CD4-positive, alpha-beta T cell treated with Interleukin-6 for 4 hours (primary cell): ENCODE results near the gene TMEM229A.
"Not testable (repeated sequence)": the region's sequence is repeated elsewhere in the genome, so short reads cannot be mapped to it uniquely, and the experiment has no call there.

Source experiments
- DNase-seq: peaks from one replicate; pipeline ENCODE4 v3.0.0-alpha.2; 2020; ENCODE audit warnings: mixed read lengths

The TMEM229A gene

DNA sequence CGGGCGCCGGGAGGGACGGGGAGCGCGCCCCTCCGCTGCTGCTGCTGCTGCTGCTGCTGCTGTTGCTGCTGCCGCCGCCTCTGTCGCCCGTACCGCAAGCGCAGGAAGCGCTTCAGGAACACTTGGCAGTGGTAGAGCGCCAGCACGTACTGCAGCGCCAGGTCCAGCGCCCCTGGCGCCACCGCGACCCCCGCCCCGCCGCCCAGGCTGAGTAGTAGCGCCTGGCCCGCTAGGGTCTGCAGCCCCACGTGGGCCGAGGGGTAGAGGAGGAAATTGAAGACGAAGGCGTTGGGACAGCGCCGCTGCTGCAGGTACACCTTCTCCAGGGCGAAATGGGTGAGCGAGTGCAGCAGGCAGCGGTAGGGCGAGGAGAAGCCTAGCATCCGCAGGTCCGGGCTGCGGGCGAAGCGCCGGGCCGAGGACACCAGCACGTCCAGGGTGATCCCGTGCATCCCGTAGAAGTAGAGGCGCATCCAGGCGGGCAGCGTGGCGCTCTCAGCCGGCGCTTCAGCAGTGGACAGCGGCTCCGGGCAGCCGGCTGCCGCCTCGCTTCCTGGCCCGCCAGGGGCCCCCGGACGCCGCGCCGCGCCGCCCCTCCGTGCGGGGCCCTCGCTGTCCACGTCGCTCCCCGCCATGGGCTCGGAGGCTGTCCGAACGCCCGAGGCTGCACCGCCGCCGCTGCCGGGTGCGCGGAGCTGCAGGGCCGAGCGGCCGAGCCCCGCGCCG is at the start of gene TMEM229A:
Gene TMEM229A, minus strand, starts transcription at position 699 of the 726 bp plus-strand sequence. Its CDS starts 64 bp downstream, at position 635.
- no peak for DNase-seq

DNA sequence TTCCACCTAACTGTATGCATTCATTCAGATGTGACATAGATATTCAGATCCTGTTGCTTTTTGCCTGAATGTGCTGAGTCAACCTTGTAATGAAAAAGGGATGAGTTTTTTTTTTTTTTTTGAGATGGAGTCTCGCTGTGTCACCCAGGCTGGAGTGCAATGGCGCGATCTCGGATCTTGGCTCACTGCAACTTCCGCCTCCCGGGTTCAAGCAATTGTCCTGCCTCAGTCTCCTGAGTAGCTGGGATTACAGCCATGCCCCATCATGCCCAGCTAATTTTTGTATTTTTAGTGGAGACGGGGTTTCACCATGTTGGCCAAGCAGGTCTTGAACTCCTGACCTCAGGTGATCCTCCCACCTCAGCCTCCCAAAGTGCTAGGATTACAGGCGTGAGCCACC is 49.4 kb upstream of the TMEM229A start:
- not testable (repeated sequence) for DNase-seq

DNA sequence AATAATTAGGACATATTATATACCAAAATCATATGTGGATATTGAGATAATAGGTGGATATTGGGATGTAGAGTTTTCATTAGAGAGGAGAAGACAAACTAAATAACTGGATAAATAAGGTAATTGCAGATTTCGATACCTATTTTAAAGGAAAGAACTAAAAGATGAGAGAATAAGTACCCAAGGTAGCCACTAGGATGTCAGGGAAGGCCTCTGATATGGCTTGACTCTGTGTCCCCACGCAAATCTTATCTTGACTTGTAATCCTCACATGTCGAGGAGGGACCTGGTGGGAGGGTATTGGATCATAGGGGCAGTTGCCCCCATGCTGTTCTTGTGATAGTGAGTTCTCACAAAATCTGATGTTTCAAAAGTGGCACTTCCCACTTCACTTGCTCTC is 44.7 kb upstream of the TMEM229A start:
- no peak for DNase-seq

DNA sequence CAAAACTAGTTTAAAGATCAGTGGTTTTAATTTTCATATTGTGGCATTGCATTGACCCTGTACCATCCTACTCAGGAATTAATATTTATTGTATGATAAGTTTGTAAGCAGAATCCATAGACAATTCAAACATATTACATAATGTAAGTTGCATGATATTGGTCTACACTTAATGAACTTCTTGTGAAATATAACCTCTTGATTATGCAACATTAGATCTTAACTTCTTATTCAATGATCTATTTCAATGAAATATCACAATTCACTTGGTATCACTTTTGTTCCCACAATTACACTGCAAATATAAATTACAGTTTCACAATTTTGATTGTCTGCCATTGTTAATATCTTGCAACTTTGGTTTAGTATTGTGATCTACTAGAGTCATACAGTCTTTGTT is 44.0 kb upstream of the TMEM229A start:
- DNase-seq, result no peak

DNA sequence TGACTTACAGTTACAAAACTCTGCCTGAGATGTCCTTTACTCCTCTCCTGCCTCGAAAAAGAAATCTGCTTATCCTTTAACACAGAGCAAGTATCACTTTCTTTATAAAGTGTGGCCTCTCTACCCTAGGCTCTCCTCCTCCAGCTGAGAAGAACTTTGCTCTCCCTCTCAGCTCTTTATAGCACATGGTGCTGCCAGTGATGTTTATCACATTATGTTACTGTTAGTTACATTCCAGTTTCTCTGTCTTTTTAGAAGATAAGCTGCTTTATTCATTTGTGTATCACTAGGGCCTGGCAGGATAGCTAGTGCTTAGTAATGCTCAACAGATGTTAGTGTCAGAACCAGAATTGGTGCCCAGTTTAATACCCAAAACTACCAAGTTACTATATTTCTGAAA is 41.1 kb upstream of the TMEM229A start:
- no peak for DNase-seq

DNA sequence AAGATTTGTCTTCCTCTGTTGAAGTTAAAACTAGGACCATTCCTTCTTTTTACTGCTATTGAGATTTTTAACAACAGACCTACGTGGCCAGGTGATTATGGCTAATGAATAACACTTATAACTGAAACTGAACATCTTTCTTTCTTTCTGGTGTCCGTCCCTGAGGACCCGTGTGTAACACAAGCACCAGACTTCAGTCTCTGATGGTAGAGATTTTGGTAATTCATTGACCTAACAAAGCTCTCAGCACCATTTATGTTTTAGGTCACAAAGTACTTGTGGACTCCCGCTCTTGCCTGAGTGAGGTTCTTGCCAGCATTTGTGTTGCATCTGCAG is 40.4 kb upstream of the TMEM229A start:
- DNase-seq, result no peak

DNA sequence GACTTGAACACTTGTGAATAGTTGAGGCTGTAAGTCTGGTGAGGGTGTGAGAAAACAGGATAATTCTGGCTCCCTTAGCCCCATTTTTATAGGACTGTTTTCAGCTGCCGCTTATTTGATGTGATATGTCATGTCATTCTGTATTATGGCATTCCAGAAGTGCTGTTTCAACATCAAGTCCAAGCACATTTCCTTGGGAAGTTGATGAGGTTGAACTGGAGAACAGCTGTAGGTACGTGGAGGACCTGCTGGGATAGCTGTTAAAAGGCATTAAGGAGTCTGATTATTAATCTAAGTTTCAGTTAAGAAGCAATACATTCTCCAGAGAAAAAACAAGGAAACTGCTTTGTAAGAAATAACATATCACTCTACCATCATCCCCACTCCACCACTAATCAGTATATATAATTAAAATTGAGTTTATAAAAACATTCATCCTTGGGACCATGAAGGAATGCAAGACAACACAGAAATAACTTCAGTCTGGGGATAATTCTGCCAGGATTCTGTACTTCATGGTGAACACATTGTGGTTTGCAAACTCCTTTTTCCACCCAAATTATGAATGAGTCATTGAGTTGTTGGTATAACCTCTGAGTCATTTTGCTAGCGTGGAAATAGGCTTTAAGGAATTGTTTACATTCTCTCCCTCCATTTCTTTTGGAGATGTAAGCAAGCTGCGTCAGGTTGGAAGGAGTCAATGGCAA is 39.9 kb upstream of the TMEM229A start:
- no peak for DNase-seq

DNA sequence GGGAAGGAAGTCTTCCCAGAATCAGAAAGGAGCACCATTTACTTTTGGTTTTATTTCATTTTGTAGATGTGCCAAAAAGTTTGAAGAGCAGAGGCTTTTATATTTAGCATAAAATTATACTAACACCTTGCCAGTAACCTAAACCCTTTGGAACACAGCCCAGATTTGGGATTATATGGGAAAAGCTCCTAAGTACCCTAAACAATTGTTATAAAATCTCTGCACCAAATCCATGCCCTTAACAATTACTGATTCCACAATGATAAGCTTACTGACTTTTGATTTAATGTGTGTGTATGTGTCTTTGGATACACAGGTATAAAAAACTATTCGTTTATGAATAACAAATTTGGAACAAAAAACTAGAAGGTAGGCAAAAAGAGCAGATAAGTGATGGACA is 39.0 kb upstream of the TMEM229A start:
- DNase-seq, result no peak

DNA sequence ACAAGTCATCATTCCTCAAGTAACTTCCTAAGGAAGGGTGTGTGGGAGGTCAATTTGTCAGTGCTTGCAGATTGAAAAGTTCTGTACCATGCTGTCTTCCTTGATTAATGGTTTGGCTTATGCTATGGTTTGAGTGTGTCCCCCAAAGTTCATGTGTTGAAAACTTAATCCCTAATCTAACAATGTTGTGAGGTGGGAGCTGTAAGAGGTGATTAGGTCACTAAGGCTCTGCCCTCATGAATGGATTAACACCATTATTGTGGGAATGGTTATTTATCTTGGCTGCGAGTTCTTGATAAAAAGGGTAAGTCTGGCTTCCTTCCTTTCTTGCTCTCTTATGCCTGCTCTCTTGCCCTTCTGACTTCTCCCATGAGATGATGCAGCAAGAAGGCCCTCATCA is 29.3 kb upstream of the TMEM229A start:
- no peak for DNase-seq

DNA sequence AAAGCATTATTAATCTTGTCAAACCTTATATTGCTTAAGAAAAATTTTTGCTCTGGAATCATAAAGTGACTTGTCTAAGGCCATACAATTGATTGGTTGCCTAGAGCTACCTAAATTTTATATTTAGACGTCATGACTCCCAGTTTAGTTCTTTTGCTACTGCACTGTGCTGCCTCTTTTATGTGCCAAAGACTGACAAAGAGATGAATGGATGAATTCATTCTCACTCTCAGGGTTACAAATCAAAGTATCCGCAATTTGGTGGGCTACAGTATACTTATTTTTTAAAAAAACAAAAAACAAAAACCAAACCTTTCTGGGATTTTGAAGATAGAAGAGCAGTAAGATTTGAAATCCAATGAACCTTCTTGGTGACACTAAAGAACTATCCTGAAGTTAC is 27.7 kb upstream of the TMEM229A start:
- no peak for DNase-seq

DNA sequence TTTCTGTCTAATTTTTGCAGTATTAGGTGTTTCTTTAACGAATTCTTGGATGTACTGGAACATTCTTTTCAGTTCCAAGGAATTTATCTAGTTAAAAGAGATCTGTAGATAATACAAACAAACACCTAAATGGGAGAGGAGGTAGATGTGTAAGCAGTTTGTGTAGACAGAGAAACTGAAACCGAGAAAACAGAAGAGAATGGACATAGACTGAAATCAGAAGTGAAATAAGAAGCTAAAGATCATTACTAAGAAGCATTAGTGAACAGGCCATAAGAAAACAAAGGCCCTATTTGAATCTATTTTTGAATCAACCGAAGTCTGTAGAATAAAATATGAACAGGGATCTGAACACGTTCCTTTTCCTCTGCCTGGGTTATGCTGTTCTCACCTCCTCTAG is 26.5 kb upstream of the TMEM229A start:
- DNase-seq, result no peak

DNA sequence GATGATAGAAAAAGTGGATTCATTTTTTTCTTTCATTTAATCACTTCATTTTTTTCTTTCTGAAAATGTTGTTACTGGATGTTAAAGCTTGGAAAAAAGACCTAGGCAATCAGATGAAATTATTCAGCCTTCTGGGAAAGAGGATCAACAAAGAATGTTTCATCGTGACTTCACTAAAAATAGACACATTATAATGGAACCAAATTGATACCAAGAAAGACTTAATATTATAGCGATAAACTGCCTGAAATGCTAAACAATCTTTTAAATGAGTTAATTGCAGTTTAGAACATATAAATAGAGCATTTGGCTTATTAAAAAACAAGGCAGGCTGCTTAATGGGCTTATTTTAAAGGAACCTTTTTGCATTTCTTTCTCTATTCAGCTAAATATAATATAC is 25.6 kb upstream of the TMEM229A start:
- no peak for DNase-seq

DNA sequence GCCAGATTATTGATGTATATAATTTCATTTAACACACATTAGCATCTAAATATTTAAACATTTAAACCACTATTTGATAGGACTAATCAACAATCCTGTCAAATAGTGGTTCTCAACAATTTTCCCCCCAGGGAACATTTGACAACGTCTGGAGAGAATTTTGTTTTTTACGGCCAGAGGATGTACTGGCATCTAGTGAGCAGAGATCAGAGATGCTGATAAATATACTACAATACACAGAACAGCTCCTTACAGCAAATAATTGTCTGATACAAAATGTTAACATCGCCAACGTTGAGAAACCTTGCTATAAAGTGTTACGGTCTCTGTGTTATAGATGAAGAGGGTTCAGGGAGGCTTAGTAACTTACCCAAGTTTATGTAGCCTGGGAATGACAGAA is 25.0 kb upstream of the TMEM229A start:
- DNase-seq, result no peak

DNA sequence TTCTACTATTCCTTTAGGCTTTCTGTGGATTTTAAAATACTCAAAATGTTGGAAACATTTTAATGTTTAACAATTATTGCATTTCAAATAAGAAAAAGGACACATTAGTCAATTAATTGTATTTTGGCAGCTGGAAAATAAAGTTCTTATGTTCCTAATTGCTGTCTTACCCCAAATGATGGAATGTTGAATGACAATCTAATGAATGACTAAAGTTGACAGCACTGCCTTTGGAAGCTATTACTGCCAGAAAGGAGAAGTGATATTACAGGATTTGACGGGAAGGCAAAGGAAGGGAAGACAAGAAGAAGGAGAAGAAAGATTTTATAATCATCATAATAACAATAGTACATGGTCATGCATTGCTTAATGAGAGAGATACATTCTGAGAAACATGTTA is 23.4 kb upstream of the TMEM229A start:
- no peak for DNase-seq

DNA sequence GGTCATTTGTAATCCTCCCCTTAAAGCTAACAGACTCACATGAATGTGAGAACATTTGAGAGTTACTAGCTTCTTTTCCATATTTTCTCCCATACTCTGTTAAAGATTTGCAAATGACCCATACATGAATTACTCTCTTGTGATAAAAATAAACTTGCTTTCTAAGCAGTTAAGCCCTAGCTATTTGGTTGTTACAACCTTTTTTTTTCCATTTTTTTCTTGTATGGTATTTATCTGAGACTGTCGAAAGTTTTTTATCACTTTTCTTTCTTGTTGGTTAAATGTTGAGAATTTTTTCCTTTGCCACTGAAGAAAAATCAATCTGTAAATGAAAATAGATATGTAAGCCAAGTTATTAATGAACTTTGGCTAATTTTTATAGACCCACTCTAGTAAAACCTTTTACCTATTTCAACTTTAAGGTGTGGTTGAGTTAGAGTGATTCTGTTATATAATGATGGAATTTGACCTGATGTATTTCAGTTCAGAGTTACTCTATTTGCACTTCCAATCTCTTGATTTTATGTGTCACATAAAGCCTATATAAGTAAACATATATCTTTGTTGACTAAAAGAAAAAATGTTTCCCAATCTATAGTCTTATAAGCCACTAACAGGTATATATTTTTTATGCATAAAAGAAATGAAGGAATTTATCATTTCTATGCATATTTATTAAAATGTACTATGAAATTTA is 19.0 kb upstream of the TMEM229A start:
- no peak for DNase-seq

DNA sequence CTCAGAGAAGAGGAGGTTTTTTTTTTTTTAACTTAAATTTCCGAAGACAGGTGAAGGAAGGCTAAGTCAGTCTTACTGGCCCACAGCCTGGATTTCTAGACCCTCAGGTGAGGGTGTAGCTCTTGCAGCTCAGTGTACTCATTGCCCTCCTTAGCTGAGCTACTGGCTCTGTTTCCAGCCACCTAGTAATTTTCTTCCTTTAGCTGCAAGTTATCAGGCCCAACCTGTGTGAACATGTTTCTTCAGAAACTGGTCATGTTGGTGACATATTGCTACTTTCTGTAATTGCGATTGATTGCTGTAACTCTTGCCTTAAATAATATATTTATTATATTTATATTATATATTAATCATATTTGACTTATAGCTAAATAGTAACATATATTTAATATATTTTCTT is 10.0 kb upstream of the TMEM229A start:
- DNase-seq, result no peak

DNA sequence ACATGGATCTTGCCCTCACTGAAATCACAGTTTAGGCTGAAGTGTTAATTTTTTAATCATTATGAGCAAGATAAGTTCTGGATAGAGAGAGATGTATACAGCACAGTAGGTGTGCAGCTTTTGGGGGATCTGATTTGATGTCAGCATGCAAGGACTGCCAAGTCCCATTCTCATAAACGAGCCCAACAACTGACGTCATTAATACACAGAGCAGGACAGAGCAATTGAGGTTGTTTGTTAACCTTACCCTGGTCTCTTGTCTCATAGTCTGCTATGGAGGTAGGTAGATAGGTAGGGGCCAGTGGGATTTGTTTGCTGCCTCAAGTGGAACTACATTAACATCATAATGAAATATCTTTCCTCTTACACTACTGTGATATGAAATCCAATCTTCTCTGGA is 8.6 kb upstream of the TMEM229A start:
- DNase-seq, result no peak

DNA sequence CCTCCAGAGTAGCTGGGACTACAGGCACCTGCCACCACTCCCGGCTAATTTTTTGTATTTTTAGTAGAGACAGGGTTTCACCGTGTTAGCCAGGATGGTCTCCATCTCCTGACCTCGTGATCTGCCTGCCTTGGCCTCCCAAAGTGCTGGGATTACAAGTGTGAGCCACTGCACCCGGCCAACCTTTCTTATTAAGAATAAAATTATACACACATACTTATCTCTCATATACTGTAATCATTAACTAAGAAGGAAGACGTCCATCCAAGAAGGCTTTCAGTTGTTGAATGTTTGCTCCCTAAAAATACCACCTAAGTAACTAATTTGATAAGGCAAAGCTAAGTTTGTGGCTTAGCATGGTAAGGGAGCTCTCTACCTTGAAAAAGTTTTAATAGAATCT is 5.0 kb upstream of the TMEM229A start:
- not testable (repeated sequence) for DNase-seq

DNA sequence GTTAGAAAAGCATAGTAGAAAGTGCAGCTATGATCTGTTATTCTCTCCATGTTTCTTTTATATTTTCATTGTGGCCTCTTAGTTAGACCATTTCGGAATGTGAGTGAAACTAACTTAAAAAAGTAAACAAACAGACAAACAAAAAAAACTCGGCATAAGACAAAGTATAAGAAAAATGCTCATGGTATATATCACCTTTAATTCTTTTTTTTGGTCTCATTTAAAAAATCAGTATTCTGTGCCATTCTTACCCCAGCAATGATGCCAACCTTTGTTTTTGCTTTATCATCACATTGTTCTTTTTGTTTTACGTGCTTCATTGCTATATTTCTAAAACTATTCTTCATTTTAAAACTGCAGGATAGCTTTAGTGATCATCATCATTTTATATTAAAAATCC is 2.8 kb upstream of the TMEM229A start:
- DNase-seq, result no peak

DNA sequence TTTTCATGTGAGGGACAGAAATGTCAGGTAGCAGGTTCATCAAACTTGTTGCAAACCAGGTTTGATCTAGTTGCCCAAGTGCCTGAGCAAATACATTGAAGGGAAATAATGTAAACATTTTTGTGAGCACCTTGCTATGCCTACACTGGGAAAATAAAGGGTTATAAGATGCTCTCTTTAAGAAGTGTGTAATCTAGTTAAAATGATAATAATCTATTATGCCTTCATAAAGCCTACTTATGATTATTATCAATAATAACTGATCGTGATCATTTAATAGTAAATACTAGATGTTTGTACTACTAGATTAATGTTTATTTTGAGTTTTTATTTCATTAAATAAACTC is 1.9 kb upstream of the TMEM229A start:
- no peak for DNase-seq

DNA sequence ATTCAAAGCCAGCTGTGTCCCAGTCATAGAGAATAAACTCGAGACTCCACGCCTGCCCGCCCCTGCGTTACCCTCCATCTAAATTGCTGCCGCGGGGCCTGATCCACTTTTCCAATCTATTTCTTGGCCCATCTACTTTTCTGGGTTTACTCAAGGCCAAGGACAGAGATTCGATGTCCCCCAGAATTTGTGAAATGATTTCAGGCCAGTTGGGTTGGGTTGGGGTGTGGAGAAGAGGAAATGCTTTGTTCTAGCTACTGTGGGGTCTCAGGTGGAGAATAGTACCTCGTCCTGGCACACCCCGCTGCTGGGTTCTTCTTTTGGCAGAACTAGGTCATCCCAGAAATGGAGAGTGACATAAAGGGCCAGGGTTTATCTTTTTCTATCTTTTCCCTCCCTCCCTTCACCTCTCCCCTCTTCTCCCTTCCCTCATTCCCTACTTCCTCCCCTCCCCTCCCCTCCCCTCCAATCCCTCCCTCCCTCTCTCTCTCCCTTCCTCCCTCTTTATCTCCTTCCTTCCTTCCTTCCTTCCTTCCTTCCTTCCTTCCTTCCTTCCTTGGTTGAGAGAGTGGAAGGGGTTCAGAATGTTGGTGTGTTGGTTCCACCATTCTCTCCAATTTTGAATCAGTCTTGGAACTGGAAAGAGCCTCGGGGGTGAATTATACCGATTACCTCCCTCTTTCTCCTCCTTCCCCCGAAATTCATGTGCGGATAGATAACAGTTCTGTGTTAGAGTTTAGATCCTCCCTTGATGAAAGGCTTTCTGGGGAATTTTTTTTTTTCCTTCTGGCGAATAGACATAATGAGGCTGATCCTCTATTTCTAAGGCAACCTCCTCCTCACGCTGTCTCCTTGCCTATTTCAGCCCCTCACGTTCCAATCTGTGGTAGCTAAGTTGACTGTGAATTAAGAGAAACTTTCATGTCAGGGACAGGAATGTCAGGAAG is 1.2 kb upstream of the TMEM229A start:
- no peak for DNase-seq

DNA sequence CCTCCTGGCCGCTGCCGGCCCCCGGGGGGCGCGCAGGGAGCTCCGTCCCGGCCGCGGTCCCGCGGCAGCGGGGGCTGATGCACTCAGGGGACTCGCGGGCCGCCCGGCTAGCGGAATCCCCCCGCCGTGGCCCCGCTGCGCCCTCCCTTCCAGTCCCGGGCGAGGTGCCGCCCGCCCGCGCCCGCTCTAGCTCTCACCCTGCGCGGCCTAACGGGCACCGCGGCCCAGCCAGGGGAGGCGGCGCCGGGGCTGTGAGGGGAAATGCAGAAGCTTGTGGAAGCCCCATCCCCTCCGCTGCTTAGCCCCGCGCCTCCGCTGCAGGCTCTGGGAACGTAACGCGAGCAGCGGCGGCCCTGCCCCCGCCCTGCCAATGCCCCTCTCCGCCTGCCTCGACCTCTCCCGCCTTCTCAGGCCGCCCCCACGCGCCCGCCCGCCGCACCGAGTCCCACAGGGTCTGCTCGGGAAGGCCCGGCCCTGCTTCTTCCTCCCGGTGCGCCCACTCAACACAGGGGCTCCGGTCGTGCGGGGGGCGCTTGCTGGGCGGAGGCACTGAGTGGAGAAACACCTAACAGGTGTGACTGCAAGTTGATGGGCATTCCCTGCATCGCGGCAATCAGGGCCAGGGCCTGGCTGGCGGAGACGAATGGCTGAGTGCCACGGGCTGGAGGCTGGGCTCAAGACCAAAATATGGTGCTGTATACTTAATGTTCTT is 384 bp upstream of the TMEM229A start:
- no peak for DNase-seq

DNA sequence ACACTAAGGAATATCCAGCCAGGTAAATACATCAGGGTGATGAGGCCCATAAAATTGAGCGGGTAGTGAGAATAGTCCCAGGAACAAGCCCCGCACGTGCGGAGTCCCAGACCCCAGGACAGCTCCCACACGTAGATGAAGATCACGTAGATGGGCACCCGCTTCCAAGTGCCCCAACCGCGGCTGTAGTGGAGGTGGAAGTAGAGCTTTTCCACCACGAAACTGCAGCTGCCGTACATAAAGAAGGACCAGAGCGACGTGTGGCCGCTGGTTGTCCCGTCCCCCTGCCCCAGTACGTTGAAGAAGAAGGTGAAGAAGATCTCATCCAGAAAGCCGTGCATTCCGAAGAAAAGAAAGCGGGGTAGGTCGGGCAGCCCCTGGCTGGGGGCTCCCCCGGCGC is 948 bp downstream of the TMEM229A start:
- DNase-seq, result no peak
